CD4-positive, alpha-beta T cell treated with Interleukin-15 for 4 hours (primary cell): Measurements from ENCODE around the gene SCLY.

Experiments
- DNase-seq: peaks from one replicate; pipeline ENCODE4 v3.0.0-alpha.2; 2020; ENCODE audit warnings: low spot score

The SCLY gene

DNA sequence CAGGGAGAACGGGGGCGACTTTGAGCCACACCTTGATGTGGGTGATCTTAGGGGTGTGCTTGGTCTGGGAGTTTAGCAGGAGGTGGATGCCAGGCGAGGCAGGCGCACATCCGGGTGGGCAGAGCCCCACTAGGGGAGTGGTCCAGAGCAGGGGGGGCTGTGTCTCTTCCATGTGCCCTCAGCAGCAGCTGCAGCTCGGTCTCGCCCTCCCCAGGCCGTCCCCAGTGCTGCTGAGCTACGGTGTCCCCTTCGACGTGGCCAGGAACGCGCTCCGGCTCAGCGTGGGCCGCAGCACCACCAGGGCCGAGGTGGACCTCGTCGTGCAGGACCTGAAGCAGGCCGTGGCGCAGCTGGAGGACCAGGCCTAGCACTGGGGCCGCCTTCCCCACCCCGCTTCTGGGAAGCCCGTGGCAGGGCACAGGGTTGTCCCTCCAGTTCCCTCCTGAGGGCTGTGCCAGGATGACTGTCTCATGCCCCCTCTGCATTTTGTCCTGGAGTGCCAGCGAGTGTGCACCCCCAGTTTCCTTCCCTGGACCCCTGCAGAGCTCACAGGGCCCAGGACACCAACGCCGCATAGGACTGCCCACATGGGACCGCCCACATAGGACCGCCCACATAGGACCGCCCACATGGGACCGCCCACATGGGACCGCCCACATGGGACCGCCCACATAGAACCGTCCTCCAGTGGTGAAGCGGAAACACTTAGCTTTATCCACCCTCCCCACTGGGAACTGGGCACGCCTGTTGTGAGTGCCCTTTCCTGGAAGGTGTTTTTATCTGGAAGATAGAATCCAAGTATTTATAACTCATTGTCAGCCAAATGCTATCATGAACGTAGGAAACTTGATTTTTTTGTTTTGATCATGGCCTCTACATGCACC, 37.4 kb downstream of the SCLY start:
- DNase-seq, result no peak

GRCh38 chr2:238098901-238099713, 38.3 kb downstream of the SCLY start:
- DNase-seq, result no peak

DNA sequence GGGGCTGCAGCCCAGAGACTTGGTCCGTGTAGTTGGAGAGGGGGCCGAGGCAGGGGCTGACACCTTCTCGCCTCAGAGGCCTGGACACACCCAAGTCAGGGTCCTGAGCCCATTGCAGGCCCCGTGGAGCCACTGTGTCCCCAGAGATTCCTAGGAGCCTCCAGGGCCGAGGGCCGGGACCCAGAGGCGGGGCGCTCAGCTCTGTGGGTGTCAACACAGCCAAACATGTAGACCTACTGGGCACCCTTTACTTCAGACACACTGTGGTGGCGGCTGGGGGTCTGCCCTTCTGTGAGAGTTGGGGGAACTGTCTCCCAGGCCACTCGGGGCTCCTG, 38.9 kb downstream of the SCLY start:
- no peak for DNase-seq

- DNase-seq, result no peak
These were observed 39.4 kb downstream of the SCLY start, which contains the start of gene ESPNL for GRCh38 chr2:238100049-238100820. TSS of gene ESPNL (plus strand) at chr2:238100340. CDS start at chr2:238100420, 80 bp downstream.

DNA sequence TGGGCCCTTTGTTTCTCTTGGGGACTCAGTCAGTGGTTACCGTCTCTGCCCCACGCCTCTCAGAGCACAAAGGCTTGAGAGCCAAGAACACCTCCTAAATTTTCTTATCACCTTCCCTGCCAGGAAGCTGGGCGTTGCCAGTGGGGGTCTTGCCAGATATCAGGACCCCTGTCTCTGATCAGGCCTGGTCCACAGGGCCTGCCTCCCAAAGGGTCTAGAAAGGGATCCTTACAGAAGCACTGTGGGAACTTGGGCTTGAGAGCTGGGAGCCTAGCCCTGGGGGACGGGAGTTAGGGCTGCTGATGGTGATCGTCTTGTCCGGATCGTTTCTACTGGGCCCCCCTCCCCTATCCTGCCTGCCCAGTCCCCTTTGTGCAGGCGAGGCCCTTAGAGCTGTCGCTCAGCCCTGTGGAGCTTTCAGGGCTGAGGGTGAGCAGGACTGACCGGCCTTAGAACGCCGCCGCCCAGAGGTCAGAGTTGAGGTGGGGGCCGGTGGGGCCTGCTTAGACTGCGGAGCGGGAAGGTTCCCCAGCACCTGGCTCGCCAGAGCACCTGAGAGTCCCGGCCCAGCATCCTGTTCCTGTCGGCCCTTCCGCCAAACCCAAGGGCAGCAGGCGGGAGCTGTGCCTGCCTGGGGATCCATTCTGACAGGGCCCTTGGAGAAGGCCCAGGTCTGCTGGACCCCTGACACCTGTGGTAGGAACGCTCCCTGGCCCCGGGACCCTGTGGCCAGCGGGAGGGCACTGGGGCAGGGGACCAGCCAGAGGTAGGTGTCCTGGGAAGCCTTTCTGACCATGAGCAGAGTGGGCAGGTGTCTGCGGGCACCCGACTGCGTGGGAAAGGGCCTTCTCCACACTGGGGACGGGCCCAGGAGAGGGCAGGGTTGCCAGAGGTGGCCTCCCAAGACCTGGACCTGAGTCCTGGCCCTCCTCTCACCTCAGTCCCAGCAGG, 40.3 kb downstream of the SCLY start:
- DNase-seq, result no peak

DNA sequence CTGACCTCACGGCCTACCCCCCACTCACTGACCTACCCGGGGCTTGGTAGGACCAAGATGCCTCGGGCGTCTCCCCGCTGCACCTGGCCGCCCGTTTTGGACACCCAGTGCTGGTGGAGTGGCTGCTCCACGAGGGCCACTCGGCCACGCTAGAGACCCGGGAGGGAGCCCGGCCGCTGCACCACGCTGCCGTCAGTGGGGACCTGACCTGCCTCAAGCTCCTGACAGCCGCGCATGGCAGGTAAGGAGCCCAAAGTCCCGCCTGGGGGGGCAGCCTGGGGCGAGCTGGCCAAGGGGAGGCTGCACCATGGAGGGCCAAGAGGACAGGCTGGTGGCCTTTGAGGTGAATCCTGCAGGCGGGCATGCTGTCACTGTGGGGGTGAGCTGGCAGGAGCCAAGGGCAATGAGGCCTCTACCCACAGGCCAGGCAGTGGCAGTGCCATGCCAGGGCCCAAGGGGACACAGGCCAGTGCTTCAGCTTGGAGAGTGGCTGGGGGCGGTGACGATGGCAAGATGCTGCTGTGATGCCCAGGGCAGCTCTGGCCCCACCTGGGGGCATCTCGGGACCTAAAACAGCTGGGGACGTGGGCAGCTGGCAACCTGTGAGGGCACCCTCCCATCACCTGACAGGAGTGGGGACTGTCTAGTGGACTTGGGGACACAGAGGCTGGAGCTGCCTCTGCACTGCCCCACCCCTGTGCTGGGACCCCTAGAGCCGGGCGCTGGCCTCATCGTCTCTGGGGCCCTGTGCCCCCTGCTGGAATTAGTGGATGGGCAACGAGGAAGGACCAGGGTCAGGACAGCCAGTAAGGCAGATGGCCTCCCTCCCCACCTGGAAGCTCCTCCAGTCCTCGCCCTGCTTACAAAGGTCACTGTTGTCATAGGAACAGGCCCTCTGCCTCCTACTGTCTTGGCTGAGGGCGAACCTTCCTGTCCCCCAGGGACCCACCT, 41.4 kb downstream of the SCLY start:
- no peak for DNase-seq

- DNase-seq, result no peak
These were observed 42.1 kb downstream of the SCLY start for GRCh38 chr2:238102865-238103264.

- DNase-seq, result no peak
These were observed 42.8 kb downstream of the SCLY start for GRCh38 chr2:238103465-238104225.

DNA sequence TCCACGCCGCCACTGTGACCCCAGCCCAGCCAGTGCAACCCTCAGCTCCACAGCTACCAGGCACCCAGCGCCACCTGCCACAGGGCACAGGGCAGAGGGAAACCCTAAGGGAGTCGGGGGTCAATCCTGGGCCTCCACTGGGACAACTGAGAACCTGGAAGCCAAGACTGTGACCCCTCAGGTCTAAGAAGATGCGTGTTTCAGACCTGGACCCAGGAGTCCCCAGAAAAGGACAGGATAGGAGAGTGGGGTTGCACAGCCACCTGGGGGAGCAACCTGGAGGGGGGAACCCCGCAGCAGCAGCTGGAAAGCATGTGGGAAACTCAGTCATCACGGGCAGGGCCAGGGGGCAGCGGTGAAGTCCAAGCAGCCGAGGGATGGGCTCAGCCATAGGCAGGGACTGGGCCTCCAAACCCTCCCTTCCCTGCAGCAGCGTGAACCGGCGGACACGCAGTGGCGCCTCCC, 43.5 kb downstream of the SCLY start:
- no peak for DNase-seq

GRCh38 chr2:238104691-238105371, 44.0 kb downstream of the SCLY start:
- no peak for DNase-seq

GRCh38 chr2:238105506-238106338, 44.9 kb downstream of the SCLY start:
- DNase-seq, result no peak

GRCh38 chr2:238106339-238106697, 45.5 kb downstream of the SCLY start:
- DNase-seq, result no peak

DNA sequence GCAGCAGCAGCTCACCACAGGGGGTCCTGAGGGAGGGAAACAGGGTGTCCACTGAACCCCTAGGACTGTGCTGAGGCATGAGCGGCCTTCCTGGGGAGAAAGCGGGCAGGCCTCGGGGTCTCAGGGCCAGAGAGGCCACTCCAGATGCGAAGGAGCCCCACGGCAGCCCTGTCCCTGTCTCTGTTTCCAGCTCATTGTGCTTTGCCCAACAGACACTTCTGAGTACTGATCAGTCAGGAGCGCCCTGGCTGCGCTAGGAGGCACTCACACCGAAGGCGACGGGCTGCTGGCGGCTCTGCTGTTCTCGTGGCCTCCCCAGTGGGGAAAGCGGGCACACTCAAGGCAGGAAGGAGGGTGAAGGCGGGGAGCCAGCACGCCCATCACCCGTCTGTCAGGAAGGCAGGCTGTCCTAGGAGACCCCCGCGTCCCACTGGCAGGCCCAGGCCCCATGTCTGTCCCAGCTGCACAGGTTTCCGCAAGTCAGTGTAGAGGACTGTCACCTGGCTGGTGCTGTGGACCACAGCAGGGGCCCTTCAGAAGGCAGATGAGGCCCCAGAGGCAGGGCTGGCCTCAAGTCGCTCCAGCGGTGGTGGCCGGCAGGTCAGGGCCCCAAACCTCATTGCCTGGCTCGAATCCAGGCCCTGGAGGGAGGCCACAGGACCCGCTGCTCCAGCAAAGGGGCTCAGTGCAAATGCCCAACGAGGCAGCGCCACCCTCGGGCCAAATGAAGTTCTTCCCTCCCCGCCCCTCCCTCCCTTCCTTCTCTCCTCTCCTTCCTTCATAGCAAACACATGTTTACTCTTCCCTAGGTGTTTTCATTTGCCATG, 46.1 kb downstream of the SCLY start:
- no peak for DNase-seq

GRCh38 chr2:238107525-238108422, 47.0 kb downstream of the SCLY start:
- DNase-seq, result no peak

DNA sequence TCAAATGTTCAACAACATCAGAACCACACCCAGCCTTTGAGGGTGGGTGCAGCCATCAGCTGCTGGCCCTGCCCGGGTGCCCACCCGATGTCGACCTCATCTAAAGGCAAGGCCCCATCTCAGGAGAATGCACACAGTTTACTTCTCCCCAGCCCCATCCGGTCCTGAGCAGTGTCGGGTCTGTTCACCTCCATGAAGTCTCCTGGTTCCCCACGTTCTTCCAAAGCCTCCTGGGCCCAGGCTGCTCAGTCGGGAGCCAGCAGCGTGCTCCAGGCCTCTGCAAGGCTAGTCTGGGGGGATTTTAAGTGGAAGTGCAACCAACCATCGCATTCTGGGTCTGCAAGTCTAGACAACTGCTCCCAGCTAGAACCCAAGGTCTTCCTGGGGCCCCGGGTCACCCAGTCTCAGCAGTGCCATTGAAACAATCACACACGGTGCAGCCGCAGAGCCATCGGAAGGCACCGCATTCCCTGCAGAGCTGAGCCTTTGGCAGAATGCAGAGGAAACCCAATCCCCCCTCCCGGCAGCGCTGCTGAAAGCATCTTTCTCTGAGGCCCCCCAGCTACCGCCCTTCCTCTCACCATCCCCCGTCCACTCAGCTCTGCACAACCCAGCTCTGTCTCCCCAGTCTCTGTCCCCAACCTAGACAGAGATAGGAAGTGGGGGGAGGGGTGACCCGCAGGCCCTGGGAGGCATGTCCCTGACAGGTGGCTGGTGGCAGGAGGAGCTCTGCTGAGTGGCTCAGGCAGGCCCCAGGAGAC, 47.8 kb downstream of the SCLY start:
- DNase-seq, result no peak
